Measurements from ENCODE around the gene IL9. TPM values are rescaled to one million over a fixed set of nuclear protein-coding genes. Genes with fewer than 3 reads are reported as not detected.
"Not testable (repeated sequence)": the region's sequence is repeated elsewhere in the genome, so short reads cannot be mapped to it uniquely, and the experiment has no call there.

Gene IL9
- total RNA-seq, 4 donors from 2014 or later, result not detected

DNA sequence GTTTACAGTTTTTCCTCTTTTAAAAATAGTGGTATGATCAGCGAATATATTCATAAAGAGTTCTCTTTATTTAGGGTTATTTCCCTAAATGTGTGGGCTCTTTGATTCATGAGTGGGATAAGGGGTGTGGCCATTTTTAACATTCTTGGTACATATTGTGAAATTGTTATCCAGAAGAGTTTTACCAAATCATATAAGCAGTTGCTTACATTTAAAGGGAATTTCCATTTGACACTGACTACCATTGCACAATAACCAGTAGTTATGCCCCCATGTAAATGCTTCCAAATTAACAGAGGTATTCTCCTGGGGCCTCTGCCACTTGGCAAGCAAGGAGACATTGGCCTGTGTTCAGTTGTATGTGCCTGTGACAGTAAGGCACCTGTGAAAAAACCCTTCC lies 34.0 kb downstream of the IL9 start:
- H3K9me3 ChIP-seq, result no peaks in the 10 kb centered on the region
- WGBS, 2 donors, result 28 to 39% methylated on average over 1 of the region's 1 CpG

DNA sequence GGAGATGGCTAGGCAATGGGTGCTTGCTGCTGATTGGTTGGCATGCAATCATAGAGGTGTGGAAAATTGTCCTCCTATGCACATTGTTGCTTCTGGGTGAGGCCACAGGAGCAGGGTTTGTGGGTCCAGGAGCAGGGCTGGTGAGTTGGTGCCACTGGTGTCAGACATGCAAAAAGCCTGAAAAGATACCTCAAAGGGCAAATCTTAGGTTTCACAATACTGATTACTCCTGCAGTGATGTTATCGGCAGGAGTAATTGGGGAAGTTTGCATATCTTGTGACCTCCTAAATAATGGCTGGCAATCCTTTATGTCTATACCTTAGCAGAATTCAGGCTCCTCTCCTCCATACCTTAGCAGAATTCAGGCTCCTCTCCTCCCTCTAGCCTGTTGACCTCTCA lies 36.0 kb downstream of the IL9 start:
- no peak for DNase-seq (ENCODE audit: low spot score in 2 of 2)
- TF ChIP-seq EP300 (IDR thresholded peaks at IDR 0.05) (no peak), POLR2A (IDR thresholded peaks at IDR 0.05) (no peak)
- TF ChIP-seq, protein P1, sequence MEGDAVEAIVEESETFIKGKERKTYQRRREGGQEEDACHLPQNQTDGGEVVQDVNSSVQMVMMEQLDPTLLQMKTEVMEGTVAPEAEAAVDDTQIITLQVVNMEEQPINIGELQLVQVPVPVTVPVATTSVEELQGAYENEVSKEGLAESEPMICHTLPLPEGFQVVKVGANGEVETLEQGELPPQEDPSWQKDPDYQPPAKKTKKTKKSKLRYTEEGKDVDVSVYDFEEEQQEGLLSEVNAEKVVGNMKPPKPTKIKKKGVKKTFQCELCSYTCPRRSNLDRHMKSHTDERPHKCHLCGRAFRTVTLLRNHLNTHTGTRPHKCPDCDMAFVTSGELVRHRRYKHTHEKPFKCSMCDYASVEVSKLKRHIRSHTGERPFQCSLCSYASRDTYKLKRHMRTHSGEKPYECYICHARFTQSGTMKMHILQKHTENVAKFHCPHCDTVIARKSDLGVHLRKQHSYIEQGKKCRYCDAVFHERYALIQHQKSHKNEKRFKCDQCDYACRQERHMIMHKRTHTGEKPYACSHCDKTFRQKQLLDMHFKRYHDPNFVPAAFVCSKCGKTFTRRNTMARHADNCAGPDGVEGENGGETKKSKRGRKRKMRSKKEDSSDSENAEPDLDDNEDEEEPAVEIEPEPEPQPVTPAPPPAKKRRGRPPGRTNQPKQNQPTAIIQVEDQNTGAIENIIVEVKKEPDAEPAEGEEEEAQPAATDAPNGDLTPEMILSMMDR (IDR thresholded peaks at IDR 0.05), result no peak
- 79 to 94% methylated on average over 1 of the region's 1 CpG for WGBS, 2 donors

More for the DNA sequence above, 34.0 kb downstream of the IL9 start:
- Histone ChIP-seq H3K27me3 (no peaks in the 10 kb centered on the region), H3K4me3 (no peak overlapping the region), H3K4me1 (peaks cover 0 to 8% (median 0%) of the 10 kb centered on the region in 4 donors), H3K36me3 (no peaks in the 10 kb centered on the region), H3K27ac (peak overlapping the region in 3 of 4 donors; percentile 48 to 70 (median 61))
- TF ChIP-seq, protein P1 (IDR thresholded peaks at IDR 0.05), result no peak
- TF ChIP-seq EP300 (IDR thresholded peaks at IDR 0.05) (no peak), POLR2A (IDR thresholded peaks at IDR 0.05) (no peak)
- DNase-seq (ENCODE audit: low spot score in 2 of 2), result no peak

DNA sequence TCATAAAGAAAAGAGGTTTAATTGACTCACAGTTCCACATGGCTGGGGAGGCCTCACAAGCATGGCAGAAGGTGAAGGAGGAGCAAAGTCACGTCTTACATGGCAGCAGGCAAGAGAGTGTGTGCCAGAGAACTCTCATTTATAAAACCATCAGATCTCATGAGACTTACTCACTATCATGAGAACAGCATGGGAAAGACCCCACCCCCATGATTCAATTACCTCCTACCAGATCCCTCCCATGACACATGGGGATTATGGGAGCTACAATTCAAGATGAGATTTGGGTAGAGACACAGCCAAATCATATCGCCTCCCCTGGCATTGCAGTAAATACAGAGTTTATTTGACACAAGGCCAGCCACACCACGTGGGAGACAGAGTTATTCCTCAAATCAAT lies 36.5 kb downstream of the IL9 start:
- not testable (repeated sequence) for H3K4me1 ChIP-seq; H3K9me3 ChIP-seq; H3K4me3 ChIP-seq; DNase-seq (ENCODE audit: low spot score in 2 of 2); H3K36me3 ChIP-seq; H3K27me3 ChIP-seq
- 60 to 66% methylated on average over 3 of the region's 3 CpGs for WGBS, 2 donors
- H3K27ac ChIP-seq, result peak overlapping the region in 1 of 4 donors; percentile 44

More for the DNA sequence above, 36.0 kb downstream of the IL9 start:
- Histone ChIP-seq H3K27ac (peak overlapping the region in 1 of 4 donors; percentile 44), H3K36me3 (no peaks in the 10 kb centered on the region), H3K27me3 (no peaks in the 10 kb centered on the region), H3K4me3 (no peak overlapping the region), H3K4me1 (peaks cover 0 to 8% (median 0%) of the 10 kb centered on the region in 4 donors), H3K9me3 (no peaks in the 10 kb centered on the region)

DNA sequence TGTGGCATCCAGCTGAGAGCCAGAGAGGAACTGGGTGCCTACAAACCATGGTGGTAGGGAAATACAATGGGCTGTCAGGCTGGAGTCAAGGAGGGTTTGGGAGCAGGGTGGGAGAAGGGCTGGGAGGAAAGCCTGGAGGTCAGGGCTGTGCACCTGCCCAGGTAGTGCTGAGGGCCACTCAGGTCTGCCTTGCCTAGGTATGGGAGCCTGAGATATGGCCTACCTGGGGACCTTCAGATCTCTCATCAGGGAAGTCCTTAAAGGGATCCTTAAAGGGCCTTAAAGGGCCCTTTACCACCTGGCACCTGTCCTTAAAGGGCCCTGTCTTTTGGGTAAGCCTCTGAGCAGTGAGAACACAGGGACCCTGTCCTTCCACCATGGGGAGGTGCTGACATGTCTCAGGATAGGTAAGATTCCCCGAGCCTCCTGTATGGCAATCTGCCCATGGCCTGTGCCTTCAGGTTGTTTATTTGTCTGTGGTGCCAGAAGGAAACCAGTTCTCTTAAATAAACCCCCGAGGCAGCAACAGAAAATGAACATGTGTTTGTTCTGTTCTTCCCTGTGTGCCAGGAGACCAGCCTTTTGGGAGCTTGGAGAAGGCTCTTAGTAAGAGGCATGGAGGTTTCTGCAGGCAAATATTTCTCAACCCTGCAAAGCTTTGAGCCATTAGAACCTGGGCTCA lies 37.9 kb downstream of the IL9 start:
- peaks cover 0 to 8% (median 0%) of the 10 kb centered on the region in 4 donors for H3K4me1 ChIP-seq
- WGBS, 2 donors, result 66 to 84% methylated on average over 2 of the region's 2 CpGs
- H3K27me3 ChIP-seq, result no peaks in the 10 kb centered on the region
- peaks cover 0 to 9% (median 0%) of the 10 kb centered on the region in 4 donors for H3K9me3 ChIP-seq
- no peak for TF ChIP-seq EP300 (IDR thresholded peaks at IDR 0.05)
- no peak for TF ChIP-seq POLR2A (IDR thresholded peaks at IDR 0.05)
- TF ChIP-seq, protein P1 (IDR thresholded peaks at IDR 0.05), result no peak
- H3K27ac ChIP-seq, result peak overlapping the region in 2 of 4 donors; percentile 35 to 50
- H3K4me3 ChIP-seq, result no peak overlapping the region
- H3K36me3 ChIP-seq, result no peaks in the 10 kb centered on the region
- DNase-seq (ENCODE audit: low spot score in 2 of 2), result no peak

DNA sequence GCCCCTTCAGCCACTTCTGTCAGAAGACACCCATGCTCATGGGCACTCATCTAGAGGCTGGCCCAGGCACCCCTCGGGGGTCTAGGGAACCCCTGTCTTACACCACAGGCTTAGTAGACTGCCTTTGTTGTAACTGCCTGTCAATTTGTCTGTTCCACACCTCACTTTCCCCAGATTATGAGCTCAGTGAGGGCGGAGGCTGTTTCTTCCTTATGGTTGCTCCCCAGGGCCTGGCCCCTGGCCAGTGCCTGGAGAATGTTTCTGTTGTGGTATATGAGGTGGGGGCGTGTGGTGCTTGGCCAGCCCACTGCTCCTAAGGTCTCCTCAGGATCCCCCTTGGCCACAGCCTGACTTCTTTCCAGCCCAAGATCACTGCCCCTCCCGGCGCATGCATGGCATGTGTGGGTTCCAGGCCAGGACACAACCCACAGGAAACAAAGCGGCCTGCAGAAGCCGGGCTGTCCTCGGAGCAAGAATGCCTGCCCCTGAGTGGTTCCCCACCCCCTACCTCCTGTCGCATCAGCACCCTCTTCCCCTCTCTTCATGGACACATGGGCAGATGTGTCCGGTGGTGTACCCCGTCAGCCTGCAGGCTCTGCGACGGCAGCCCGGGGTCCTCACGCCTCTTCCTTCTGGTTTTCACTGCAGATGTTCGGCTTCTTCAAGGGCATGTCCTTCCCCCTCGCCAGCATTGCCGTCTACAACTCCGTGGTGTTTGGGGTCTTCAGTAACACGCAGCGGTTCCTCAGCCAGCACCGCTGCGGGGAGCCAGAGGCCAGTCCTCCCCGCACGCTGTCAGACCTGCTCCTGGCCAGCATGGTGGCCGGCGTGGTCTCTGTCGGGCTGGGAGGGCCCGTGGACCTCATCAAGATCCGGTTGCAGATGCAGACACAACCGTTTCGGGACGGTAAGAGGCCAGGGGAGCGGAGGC lies 43.5 kb downstream of the IL9 start:
- Histone ChIP-seq H3K27ac (peak overlapping the region in 3 of 4 donors; percentile 43 to 78 (median 77)), H3K36me3 (no peaks in the 10 kb centered on the region), H3K4me1 (no peaks in the 10 kb centered on the region), H3K27me3 (no peaks in the 10 kb centered on the region), H3K9me3 (peaks cover 0 to 13% (median 0%) of the 10 kb centered on the region in 4 donors), H3K4me3 (no peak overlapping the region)
- TF ChIP-seq EP300 (IDR thresholded peaks at IDR 0.05), result peak in 1 of 2 donors; percentile 55
- no peak for TF ChIP-seq POLR2A (IDR thresholded peaks at IDR 0.05)
- no peak for DNase-seq (ENCODE audit: low spot score in 2 of 2)
- 79 to 87% methylated on average over 30 to 33 of the region's 34 CpGs for WGBS, 2 donors
